Measurements from ENCODE around the gene ARHGAP26. TPM values are rescaled to one million over a fixed set of nuclear protein-coding genes. Genes with fewer than 3 reads are reported as not detected.

The ARHGAP26 gene
- total RNA-seq, 6 experiments from 2014 or later = 6.7 to 14.5 (median 8.3) TPM

- H3K9me3 ChIP-seq = no peaks in the 10 kb centered on the region
- no peak overlapping the region for H3K27ac ChIP-seq
- ATAC-seq (no peak), DNase-seq (no peak)
- H3K27me3 ChIP-seq = no peaks in the 10 kb centered on the region
- H3K4me3 ChIP-seq = no peak overlapping the region
- 87% methylated on average over 5 of the region's 5 CpGs for WGBS (ENCODE audit: insufficient coverage, low coverage, low lambda C conversion rate, missing lambda C conversion rate)
- H3K36me3 ChIP-seq = peaks cover 0 to 4% (median 0%) of the 10 kb centered on the region in 4 donors
- intact Hi-C loops (cut with DNase I) = no loop called here
- peaks cover 0 to 29% (median 0%) of the 10 kb centered on the region in 4 donors for H3K4me1 ChIP-seq
- TF ChIP-seq POLR2A (IDR thresholded peaks at IDR 0.05) (no peak), CTCF (IDR thresholded peaks at IDR 0.05) (no peak)
Observed at GRCh38 chr5:143055596-143056338, 285.6 kb downstream of the ARHGAP26 start.

GRCh38 chr5:143056339-143056704 lies 286.1 kb downstream of the ARHGAP26 start:
- H3K27ac ChIP-seq = no peak overlapping the region
- TF ChIP-seq CTCF (IDR thresholded peaks at IDR 0.05) = no peak
- no peak for TF ChIP-seq POLR2A (IDR thresholded peaks at IDR 0.05)

GRCh38 chr5:143056792-143057579 lies 286.8 kb downstream of the ARHGAP26 start:
- Histone ChIP-seq H3K4me1 (peaks cover 0 to 17% (median 0%) of the 10 kb centered on the region in 4 donors), H3K9me3 (no peaks in the 10 kb centered on the region), H3K27ac (no peak overlapping the region), H3K27me3 (no peaks in the 10 kb centered on the region), H3K36me3 (peaks cover 0 to 4% (median 0%) of the 10 kb centered on the region in 4 donors), H3K4me3 (no peak overlapping the region)
- intact Hi-C loops (cut with DNase I) = no loop called here
- no peak for TF ChIP-seq CTCF (IDR thresholded peaks at IDR 0.05)
- TF ChIP-seq POLR2A (IDR thresholded peaks at IDR 0.05) = no peak
- 80% methylated on average over 2 of the region's 2 CpGs for WGBS (ENCODE audit: insufficient coverage, low coverage, low lambda C conversion rate, missing lambda C conversion rate)
- ATAC-seq (no peak), DNase-seq (no peak)

More at GRCh38 chr5:143056339-143056704, 286.1 kb downstream of the ARHGAP26 start:
- DNase-seq = no peak
- ATAC-seq = no peak
- Histone ChIP-seq H3K36me3 (peaks cover 0 to 4% (median 0%) of the 10 kb centered on the region in 4 donors), H3K4me1 (peaks cover 0 to 24% (median 0%) of the 10 kb centered on the region in 4 donors), H3K27me3 (no peaks in the 10 kb centered on the region), H3K4me3 (no peak overlapping the region), H3K9me3 (no peaks in the 10 kb centered on the region)
- intact Hi-C loops (cut with DNase I) = no loop called here

- Histone ChIP-seq H3K36me3 (peaks cover 0 to 4% (median 0%) of the 10 kb centered on the region in 4 donors), H3K4me3 (no peak overlapping the region), H3K27ac (no peak overlapping the region), H3K9me3 (no peaks in the 10 kb centered on the region), H3K4me1 (peaks cover 0 to 11% (median 0%) of the 10 kb centered on the region in 4 donors), H3K27me3 (no peaks in the 10 kb centered on the region)
- ATAC-seq (no peak), DNase-seq (no peak)
- 61% methylated on average over 3 of the region's 3 CpGs for WGBS (ENCODE audit: insufficient coverage, low coverage, low lambda C conversion rate, missing lambda C conversion rate)
- TF ChIP-seq CTCF (IDR thresholded peaks at IDR 0.05) (no peak), POLR2A (IDR thresholded peaks at IDR 0.05) (no peak)
- intact Hi-C loops (cut with DNase I) = no loop called here
Observed at GRCh38 chr5:143057580-143057999, 287.4 kb downstream of the ARHGAP26 start.
